NCI-H446 treated with DMSO at 0.1 percent for 48 hours (cell line): ENCODE data around the gene TARBP2.

Experiments
- DNase-seq: peaks from one replicate; lab custom pipeline; 2025; lab: John Stamatoyannopoulos, UW

Gene TARBP2

DNA sequence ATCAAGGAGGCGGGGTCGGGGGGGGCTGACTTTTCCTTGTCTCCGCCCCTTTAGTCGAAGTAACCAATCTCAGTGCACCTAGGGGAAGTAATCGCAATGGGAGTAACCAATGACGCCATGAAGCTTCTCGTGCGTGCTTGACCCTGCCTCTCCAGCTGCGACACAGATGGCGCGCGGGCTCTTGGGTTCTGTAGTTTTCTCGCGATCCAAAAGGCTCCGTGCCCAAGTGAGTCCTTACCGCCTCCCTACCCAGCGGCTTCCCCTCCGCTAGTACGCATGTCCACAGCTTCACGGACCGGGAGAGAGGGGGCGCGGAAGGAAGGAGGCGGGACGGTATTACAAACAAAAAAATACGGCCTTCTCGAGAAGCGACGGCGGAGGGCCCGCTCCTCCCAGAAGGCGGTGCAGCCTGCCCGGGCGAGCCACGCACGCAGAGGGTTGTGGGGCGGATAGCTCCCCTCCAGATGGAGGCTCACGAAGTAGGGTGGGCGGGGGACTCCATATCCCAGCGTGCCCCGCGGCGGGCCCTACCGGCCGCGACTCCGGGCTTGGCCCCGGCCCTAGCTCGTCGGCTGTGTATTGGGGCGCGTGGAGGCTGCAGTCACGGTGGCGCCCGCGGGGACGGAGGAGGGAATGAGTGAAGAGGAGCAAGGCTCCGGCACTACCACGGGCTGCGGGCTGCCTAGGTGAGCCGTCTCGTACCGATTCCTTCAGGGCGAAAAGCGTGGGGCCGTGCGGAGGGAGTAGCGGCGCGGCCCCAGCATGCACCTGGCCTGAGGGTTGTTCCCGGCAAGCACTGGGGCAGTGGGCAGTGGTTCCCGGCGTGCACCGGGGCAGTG is at the start of gene TARBP2:
TSS of gene TARBP2 (plus strand) at position 508 of the 839 bp plus-strand sequence. CDS start at position 634, 126 bp downstream.
- DNase-seq: peak; percentile 98

DNA sequence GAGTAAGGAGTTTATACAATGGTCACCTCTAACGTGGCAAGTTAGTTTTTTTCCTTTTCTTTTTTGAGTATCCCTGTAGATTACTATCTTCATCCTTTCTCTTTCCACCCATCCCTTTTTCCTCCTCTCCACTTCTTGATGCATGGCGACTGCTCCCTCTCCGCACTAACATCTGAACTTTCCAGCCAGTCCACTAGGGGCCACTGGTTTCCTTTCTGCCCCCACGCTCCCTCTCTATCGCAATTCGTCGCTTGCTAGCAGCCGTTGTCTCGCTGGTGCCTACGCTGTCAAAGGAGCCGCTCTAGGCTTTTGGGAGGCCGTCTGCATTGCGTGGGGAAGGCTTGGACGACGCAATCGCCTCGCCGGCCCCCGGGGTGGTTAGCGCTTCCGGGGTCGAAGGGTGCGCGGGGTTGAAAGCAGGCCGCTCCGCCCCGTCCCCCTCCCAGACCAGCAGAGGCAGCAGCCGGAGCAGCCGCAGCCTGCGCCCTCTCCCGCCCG is 49.4 kb upstream of the TARBP2 start, which contains the start of gene PCBP2:
TSS of gene PCBP2 (plus strand) at position 442 of the 498 bp plus-strand sequence. CDS start 2,699 bp downstream, outside the sequence.
- DNase-seq: peak; percentile 99

DNA sequence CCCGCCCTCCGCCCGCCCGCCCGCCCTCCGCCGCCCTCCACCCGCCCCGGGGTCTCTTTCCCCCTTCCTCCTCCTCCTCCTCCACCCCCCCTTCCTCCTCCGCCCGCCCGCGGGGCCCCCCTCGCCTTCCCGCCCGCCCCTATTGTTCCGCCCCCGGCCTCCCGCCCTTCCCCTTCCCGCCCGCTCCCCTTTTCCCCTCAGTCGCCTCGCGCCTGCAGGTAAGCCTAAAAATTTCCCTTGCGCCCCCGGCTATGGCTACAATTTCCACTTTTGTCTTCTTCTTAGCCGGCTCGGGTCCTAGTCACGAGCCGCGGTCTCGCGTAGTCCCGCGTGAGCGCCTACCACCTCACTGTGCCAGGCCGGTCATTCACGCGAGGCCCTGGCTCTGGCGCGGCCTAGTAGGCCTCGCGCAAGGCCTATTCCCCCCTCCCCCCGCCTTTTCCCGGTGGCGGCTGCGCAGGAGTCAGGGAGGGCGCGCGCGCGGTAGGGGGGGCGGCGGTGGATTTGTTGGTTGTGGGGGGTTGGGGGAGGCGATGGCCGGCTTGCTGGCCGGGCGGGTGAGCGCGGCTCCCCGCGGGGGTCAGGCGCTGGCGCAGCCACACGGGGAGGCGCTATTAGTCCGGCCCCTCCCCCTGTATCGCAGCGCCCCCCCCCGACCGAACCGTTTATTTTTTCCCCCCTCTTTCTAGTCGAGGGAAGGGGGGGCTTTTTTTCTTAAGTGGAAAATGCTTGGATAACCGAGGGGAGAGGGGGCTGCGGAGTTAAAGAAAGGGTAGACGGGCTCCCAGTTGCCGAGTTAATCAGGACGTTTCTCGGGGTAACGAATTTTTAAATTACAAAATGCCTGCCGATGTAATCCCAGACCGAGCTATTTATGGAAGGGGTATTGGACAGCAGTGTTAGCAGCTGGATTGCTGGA is 48.7 kb upstream of the TARBP2 start:
- DNase-seq: peak; percentile 30

DNA sequence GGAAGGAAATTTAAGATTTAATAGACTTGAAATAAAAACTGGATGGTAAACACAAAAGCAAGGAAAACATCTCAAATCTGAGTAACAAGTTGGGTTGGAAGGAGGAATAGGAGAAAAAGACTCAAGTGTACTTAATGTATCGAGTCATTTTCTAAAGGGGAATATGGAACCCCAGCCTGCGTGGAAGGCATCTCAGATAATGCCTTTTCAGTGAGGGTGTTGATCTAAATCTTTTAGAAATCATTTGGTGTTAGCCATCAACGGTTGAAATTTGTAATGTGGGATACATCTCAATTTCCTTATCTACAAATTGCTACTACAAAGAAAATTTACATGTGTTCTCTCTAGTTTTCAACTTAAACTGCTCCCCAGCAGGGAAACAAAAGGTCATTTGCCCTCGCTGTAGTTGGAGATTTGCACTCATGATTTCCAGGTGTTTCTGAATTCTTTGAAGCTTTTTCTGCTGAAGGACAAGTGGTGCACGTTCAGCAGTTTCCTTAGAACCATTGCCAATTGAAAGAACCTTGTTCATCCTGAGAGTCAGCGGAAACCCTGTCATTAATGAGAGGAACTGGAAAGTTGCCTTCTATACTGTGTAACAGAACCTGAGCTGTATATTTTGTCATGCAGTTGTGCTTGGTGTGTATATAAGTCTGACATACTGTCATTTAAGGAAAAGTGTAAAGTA is 47.0 kb upstream of the TARBP2 start:
- DNase-seq: no peak

DNA sequence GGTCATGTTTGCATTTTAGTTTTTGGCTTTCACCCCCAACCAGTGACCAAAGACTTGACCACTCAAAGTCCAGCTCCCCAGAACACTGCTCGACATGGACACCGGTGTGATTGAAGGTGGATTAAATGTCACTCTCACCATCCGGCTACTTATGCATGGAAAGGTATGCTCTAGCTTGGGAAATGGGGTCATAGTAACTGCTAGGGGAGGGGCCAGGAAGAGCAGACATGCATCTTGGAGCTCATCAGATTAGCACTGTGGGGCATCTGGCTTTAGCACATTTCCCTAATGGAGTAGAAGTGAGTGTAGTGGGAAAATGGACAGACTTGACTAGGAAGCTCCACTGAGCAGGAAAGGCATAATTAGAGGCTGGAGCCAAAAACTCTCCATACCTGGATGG is 46.4 kb upstream of the TARBP2 start:
- DNase-seq: no peak

DNA sequence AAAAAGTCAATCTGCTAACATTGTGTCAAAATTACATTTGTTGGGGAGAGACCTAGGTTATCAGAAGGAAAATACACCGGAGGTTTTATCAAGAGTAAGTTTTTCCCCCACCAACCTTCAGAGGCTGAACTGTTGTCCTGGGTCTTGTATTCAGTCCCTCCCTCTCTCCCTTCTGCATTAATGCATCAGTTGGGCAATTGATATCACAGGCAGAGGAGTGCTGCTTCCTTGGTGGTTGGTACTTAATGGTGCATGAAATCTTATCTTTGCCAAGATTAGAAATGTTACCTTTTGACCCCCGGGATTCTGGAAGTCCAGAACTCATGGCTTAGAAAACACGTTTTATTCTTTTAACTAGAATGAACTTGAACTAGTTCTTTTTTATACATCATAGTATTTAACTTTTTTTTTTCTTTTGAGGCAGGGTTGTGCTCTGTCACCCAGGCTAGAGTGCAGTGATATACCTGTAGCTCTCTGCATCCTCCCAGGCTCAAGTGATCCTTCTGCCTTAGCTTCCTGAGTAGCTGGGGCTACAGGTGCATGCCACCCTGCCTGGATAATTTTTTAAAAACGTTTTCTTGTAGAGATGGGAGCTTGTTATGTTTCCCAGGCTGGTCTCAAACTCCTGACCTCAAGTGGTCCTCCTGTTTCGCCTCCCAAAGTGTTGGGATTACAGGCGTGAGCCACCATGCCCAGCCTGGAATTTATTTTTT is 44.3 kb upstream of the TARBP2 start:
- no peak for DNase-seq

DNA sequence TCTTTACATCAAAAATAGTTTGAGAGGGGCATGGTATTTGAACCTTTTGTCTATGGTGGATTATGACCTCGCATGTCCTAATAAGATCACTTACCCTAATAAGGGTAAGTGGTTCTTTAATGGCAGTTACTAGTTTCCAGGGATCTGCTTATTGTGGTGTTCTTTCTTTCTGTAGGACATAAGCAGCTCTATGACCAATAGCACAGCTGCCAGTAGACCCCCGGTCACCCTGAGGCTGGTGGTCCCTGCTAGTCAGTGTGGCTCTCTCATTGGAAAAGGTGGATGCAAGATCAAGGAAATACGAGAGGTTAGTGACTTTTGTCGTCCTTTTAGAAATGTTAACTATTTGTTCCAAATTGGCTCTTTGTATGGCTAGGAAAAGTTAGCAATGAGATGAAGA is 42.0 kb upstream of the TARBP2 start:
- no peak for DNase-seq

DNA sequence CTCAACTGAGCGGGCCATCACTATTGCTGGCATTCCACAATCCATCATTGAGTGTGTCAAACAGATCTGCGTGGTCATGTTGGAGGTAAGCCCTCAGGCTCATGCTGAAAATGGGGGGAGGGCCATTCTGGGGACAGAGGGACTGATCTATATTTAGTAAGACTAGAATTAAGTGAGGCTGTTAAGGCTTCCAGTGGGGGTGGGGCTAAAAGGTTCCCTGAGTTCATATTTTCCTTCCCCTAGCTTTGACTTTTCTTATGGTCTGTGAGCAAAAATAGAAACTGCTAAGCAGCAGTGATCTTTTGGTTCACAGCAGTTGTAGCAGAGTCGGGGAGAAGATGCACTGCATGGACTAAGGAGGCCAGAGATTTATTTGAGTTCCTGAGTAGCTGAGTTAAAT is 40.0 kb upstream of the TARBP2 start:
- no peak for DNase-seq

DNA sequence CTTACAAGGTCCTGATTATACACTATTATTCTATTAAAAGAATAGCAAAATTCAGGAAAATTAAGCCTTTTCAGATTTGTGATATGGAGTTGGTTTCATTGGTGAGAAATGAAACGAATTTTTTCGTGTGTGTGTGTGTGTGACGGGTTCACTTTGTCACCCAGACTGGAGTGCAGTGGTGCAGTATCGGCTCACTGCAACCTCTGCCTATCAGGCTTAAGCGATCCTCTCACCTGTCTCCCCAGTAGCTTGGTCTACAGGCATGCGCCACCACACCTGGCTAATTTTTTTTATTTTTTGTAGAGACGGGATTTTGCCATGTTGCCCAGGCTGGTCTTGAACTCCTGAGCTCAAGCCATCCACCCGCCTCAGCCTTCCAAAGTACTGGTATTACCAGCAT is 39.5 kb upstream of the TARBP2 start:
- DNase-seq: no peak

- no peak for DNase-seq
Measured at GRCh38 chr12:53462935-53463334, 38.1 kb upstream of the TARBP2 start.

GRCh38 chr12:53463802-53464560 is 37.1 kb upstream of the TARBP2 start:
- no peak for DNase-seq

GRCh38 chr12:53464685-53465418 is 36.2 kb upstream of the TARBP2 start:
- no peak for DNase-seq

DNA sequence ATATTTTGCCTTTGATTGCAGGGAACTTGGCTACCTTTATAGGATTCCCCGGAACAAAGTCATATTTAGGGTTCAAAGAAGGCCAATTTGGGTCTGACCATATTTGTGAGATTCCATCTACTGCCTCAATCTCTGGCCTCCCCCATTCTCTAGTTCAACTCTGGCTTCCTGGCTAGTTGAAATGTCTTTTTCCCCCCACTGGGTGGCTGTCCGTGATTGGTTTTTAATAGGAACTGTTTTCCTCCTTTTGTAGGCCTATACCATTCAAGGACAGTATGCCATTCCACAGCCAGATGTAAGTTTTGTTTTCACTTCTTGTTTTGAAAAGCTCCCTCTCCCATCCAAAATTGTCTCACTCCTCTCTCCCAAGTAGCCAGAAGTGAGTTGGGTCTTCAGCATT is 35.4 kb upstream of the TARBP2 start:
- DNase-seq: no peak

DNA sequence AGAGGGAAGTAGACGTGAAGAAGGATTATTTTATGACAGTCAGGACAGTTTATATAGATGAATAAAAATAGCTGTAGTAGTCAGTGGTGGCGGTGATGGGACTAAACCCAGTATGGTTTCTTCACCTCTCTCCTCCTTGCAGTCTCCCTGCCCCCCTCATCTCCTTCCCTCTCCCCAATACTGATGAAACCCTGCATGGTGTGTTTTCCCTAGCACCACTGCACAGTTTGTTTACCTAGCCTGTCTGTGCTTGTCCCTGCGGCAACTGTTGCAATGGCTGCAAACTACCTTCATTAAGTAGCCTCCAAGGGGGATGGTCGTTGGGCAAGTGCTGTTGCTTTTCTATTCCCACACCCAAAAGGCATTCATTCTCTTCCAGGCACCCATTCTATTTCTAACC is 34.4 kb upstream of the TARBP2 start:
- DNase-seq: no peak

GRCh38 chr12:53467082-53467481 is 34.0 kb upstream of the TARBP2 start:
- DNase-seq: no peak

DNA sequence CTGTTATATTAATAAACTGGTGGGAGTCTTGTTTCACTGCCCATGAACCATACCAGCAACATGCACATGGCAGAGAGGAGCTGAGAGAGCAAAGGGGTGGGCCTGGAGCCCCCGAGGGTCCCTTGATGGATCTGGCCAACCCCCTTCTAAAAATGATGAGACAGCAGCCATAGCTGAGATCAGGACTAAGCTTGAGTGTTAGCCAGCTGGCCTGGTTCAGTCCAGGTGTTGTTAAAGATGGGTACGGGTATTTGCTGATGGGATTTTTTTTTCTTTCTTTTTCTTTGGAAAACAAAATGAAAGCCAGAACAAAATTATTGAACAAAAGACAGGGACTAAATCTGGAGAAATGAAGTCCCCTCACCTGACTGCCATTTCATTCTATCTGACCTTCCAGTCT is 33.2 kb upstream of the TARBP2 start:
- DNase-seq: no peak

- no peak for DNase-seq
Measured at GRCh38 chr12:53468282-53468681, 32.8 kb upstream of the TARBP2 start.

- DNase-seq: no peak
Measured at GRCh38 chr12:53472056-53472582, 29.0 kb upstream of the TARBP2 start.

DNA sequence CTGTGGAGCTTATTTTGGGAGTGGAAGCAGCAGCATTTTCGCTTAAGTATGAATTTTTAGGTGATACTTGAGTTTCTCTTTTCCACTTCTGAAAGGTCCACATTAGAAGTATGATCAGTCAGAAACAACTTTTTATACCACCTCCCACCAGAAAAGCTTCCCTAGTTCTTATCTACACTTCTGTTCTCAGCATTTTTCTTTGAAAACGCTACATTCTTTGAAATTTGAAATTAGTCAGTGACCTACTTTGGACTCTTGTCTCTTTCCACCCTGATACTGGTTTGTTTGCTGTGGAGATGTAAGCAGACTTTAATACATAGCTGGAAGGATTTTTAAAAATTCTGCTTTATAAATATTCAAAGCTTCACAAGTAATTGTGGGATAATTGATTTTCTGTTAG is 27.0 kb upstream of the TARBP2 start:
- DNase-seq: no peak

DNA sequence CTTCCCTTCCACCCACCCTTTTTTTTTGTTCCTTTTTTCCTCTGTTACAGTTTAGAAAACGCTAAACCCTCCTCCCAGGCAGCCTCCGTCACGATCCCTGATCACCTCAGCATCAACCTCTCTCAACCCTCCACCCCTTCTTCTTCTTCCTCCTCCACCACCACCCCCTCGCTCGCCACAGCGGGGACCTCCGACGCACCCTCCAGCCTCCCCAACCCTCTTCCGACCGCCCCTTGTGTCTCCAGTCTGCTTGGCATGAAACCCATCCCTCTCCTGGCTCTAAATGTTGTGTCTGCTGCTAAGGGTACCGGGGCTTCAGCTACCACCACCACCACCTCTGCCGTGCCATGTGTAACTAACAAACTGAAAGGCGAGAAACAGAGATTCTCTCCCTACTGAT is 26.3 kb upstream of the TARBP2 start:
- no peak for DNase-seq
